Thyroid gland (tissue), 4 donors: ENCODE measurements around the gene FLG.

Experiments
- POLR2A ChIP-seq, 2 donors: fragments of 450-650 bp; IDR thresholded peaks; one replicate each; pipeline ENCODE4 v1.6.1; 2017; ENCODE audit warnings: antibody characterized with exemption in 2 of 2, mild to moderate bottlenecking in 2 of 2, moderate library complexity in 1 of 2
- TF ChIP-seq, protein P1 (sequence below), 6 experiments: fragments of 200-600 bp in 3 of 6; fragments of 450-650 bp in 3 of 6; sonication (generic) in 3 of 6; IDR thresholded peaks; one replicate each; pipeline ENCODE4 v1.5.1; 2016 to 2019; ENCODE audit warnings: antibody characterized with exemption in 6 of 6, mild to moderate bottlenecking in 2 of 6, inconsistent platforms in 1 of 6, moderate library complexity in 1 of 6

DNA sequence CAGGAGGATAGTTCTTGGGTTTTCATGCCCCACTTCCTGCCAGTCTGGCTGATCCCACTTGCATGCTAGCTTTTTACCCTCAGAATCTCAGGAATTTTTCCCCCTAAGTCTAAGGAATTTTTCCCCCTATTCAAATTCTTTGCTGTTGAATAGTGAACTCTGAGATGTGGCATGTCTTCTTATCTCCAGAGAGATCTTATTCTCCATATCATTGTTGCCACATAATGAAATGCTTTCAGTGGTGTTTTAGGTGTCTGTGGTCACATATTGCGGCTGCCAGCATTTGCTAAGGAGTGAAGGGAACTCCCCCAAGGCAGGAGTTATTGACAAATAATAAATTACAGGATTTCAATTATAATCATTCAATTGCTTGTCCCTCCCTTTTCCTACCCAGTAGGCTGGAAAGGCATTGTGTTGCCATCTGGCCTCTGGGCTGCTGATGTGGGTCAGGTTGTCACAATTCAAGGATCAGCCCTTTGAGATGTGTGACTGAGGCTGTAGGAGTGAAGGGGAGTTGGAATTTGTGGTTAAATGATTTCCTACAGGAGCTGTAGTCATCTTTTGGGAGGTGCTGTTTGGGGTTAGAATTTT, 3.9 kb upstream of the FLG start:
- TF ChIP-seq, protein P1, sequence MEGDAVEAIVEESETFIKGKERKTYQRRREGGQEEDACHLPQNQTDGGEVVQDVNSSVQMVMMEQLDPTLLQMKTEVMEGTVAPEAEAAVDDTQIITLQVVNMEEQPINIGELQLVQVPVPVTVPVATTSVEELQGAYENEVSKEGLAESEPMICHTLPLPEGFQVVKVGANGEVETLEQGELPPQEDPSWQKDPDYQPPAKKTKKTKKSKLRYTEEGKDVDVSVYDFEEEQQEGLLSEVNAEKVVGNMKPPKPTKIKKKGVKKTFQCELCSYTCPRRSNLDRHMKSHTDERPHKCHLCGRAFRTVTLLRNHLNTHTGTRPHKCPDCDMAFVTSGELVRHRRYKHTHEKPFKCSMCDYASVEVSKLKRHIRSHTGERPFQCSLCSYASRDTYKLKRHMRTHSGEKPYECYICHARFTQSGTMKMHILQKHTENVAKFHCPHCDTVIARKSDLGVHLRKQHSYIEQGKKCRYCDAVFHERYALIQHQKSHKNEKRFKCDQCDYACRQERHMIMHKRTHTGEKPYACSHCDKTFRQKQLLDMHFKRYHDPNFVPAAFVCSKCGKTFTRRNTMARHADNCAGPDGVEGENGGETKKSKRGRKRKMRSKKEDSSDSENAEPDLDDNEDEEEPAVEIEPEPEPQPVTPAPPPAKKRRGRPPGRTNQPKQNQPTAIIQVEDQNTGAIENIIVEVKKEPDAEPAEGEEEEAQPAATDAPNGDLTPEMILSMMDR (IDR thresholded peaks at IDR 0.05), result no peak
- no peak for TF ChIP-seq POLR2A (IDR thresholded peaks at IDR 0.05)
